ENCODE measurements around the gene GNAQ. TPM values are rescaled to one million over a fixed set of nuclear protein-coding genes. Genes with fewer than 3 reads are reported as not detected.

Gene GNAQ
- total RNA-seq, 2 donors from 2014 or later, result 22.3 to 22.7 TPM

DNA sequence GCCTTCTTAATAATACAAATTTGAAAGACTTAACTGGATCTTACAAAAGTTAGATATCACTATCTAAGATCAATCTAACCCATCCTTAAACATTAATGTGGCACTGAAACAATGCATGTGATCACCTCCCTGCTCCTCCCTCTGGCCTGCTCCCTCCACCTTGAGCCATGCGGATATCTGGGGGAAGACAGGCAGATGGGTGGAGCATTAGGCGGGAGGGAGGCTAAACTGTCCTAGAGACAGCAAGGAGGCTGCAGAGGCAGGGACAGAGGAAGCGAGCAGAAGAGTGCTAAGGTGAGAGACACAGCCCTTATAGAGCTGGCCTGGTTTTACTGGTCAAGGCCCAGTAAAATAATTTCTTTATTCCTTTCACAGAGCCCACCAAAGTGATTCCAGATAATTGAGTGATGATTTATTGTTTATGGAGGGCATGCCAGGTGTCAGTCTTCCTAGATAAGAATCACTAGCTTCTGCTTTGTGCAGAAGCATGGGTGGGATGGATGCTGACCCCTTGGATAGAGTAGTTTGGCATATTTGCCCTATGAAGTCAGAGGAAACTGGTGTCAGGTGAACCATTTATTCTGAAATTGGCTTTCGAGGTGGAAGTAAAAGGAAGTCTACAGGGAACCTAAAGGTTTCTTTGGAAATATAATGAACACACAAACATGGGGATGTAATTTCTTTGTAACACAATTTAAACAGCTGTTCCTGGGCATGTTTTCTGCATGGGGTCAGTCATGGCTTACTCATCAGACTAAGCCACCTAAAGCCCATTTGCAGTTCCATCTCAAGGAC lies 188.3 kb downstream of the GNAQ start:
- no peak overlapping the region for H3K27ac Mint-ChIP-seq
- peaks cover 24% of the 10 kb centered on the region for H3K4me1 Mint-ChIP-seq (ENCODE audit: low read depth)
- DNase-seq, result no peak
- ATAC-seq (replicated peaks in 1 of 2), result no peak
- no peak overlapping the region for H3K4me3 Mint-ChIP-seq
- H3K36me3 Mint-ChIP-seq (ENCODE audit: insufficient read depth in 2 of 2), result no peaks in the 10 kb centered on the region
- no peaks in the 10 kb centered on the region for H3K9me3 Mint-ChIP-seq
- no peaks in the 10 kb centered on the region for H3K27me3 Mint-ChIP-seq (ENCODE audit: low read depth)

DNA sequence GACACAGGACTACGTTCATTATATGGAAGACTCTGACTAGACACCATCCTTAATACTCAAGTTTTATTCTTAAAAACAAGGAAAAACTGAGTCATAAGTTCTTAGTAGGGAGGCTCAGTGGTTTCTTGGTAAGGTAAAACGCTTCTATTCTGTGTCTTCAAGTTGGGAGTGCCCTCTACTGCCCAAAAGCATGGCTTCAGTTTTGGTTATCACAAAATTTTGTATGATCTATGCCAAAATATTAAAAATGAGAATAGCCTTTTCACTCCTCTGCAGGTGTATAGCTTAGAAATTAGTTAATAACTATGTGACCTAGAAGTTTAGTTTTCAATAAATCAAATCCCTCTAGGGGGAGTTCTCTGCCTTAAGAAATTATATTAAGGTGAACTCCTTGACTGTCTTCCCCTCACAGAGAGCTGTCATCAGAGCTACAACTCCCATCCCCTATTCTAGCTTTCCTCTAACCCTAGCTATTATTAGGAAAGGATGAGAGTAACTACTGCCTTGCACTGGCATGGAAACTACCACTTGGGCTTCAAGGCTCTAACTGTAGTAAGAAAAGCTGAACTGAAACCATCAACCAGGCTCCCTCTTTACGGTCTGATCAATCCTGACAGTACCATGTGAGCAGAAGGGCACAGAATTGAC lies 189.7 kb downstream of the GNAQ start:
- Mint-ChIP-seq H3K4me3 (no peak overlapping the region), H3K36me3 (ENCODE audit: insufficient read depth in 2 of 2) (no peaks in the 10 kb centered on the region), H3K9me3 (no peaks in the 10 kb centered on the region), H3K27ac (peak overlapping the region; percentile 42), H3K27me3 (ENCODE audit: low read depth) (no peaks in the 10 kb centered on the region), H3K4me1 (ENCODE audit: low read depth) (peaks cover 19% of the 10 kb centered on the region)
- DNase-seq (no peak), ATAC-seq (replicated peaks in 1 of 2) (peak; percentile 45 to 56)

DNA sequence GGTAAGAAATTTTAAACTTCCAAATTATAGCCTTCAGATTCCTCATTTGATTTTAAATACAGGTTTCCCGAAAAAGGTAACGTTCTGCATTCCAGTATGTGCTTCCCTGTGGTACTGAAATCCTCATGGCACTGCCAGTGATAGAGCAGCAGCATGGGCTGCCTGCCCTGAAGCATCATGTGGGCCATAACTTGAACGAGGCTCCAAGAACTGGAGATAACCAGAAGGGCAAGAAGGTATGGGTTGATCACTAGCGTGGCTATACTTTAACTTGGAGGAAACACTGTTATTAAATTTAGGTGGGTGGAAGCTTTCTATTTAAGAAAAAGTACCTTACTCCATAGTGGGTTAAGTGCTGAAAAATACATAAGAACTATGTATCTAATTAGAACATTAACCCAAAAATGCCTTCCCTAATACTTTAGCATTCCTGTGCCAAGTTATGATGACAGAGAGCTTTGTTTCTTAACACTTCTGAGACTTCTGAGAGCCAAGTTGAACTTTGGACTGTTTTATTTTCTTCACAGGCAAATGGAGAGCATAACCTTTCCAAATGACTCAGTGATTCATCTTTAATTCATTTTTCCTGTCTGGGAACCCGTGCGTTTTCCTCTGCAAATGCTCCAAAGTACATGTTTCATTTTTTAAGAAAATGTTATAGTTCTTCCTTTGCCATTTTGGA lies 192.0 kb downstream of the GNAQ start:
- Mint-ChIP-seq H3K4me1 (ENCODE audit: low read depth) (peaks cover 26% of the 10 kb centered on the region), H3K9me3 (no peaks in the 10 kb centered on the region), H3K4me3 (no peak overlapping the region), H3K27me3 (ENCODE audit: low read depth) (no peaks in the 10 kb centered on the region), H3K36me3 (ENCODE audit: insufficient read depth in 2 of 2) (no peaks in the 10 kb centered on the region), H3K27ac (no peak overlapping the region)
- ATAC-seq (replicated peaks in 1 of 2) (no peak), DNase-seq (no peak)

DNA sequence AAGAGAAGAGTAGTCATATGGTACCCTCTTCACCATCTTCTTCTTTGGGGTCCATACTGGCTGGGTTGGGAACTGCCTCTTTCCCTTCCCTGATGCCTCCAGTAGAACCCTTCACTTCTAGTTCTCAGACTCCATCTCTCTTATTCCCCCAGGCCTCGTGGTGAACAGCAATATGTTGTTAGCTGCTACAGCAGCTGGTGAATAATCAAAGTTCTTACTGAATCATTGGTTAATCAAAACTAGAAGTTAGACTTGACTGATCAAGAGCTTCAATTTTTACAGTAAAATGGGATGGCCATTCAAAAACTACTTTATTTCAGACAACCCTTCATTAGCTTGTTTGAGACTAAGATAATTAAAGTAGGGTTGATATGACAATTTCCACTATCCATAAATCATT lies 192.6 kb downstream of the GNAQ start:
- Mint-ChIP-seq H3K4me1 (ENCODE audit: low read depth) (peaks cover 26% of the 10 kb centered on the region), H3K27me3 (ENCODE audit: low read depth) (no peaks in the 10 kb centered on the region), H3K36me3 (ENCODE audit: insufficient read depth in 2 of 2) (no peaks in the 10 kb centered on the region), H3K4me3 (no peak overlapping the region), H3K27ac (no peak overlapping the region), H3K9me3 (no peaks in the 10 kb centered on the region)
- DNase-seq, result no peak
- no peak for ATAC-seq (replicated peaks in 1 of 2)

DNA sequence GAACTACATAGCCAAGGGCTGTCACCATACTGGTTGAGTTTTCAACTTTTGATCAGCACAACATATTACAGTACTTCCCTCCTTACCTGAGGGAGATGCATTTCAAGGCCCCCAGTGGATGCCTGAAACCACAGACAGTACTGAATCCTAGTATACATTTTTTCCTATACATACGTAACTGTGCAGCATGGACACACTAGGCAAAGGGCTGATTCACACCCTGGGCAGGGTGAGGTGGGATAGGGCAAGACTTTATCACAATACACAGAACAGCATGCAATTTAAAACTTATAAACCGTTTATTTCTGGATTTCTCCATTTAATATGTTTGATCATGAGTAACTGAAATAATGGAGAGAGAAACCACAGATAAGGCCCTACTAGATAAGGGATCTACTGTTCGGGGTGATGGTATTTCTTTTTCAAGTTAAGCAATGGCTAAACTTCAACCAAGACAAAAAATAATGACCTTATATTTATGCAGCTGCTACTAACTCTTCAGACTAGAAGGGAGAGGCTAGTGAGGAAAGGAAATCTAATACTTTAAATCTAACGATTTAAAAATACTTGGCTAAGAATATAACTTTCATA lies 196.6 kb downstream of the GNAQ start:
- Mint-ChIP-seq H3K27me3 (ENCODE audit: low read depth) (no peaks in the 10 kb centered on the region), H3K4me1 (ENCODE audit: low read depth) (peaks cover 13% of the 10 kb centered on the region), H3K36me3 (ENCODE audit: insufficient read depth in 2 of 2) (no peaks in the 10 kb centered on the region), H3K27ac (no peak overlapping the region), H3K9me3 (no peaks in the 10 kb centered on the region), H3K4me3 (no peak overlapping the region)
- no peak for DNase-seq
- no peak for ATAC-seq (replicated peaks in 1 of 2)

DNA sequence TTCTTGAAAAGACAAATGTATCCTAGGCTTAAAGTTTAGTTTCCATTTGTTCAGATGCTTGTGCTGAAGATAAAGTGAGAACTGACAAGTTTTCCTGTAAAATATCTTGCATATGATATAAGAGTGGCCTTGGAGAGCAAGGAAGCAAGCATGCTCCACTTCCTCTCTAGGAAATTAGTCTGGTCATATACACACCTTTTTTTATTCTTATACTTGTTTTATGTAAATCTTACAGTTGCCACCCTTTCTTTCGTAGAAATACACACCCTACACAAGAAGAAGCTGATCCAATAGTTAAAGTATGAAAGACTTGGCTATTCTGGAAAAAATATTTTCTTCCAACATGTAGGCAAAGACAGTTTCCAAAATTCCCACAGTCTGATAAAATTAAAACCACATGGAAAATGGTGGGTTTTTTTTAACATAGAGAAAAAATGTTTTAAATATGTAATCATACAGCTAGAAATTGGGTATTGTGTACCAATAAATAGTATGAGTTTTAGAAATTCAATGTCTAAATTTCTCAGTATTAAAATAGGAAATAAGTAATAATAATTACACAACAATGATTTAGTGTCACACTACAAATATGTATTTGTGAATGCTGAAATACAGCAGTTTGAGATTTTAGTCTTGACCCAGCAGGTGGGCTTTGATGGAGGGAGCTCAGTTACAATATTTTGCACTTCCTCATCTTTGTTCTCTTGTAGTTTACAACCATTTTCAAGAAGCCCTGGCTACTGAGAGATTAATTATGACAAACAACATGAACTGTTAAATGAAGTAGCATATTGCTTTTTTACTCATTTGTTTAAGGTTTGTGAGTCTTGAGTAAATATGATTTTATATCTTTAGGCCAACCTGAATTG lies 197.8 kb downstream of the GNAQ start:
- H3K36me3 Mint-ChIP-seq (ENCODE audit: insufficient read depth in 2 of 2), result no peaks in the 10 kb centered on the region
- H3K27me3 Mint-ChIP-seq (ENCODE audit: low read depth), result no peaks in the 10 kb centered on the region
- H3K4me3 Mint-ChIP-seq, result no peak overlapping the region
- DNase-seq (no peak), ATAC-seq (replicated peaks in 1 of 2) (no peak)
- H3K4me1 Mint-ChIP-seq (ENCODE audit: low read depth), result peaks cover 13% of the 10 kb centered on the region
- no peaks in the 10 kb centered on the region for H3K9me3 Mint-ChIP-seq
- no peak overlapping the region for H3K27ac Mint-ChIP-seq

DNA sequence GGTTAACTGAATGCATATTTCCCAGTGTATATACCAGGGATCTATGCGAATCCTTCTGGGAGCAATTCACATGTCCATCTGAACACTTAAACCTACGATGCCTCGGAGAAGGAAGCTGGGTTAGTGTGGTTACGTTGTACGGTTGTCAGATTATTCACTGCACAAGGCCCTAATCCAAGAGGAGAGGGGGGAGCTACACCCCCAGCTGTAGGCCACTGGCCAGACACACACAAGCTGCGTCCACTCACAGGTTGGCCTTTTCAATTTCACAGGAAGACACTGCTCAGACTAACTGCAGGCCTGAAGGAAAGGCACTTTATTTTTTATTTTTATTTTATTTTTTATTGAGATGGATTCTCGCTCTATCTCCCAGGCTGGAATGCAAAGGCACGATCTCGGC lies 199.0 kb downstream of the GNAQ start:
- Mint-ChIP-seq H3K4me1 (ENCODE audit: low read depth) (peaks cover 20% of the 10 kb centered on the region), H3K27me3 (ENCODE audit: low read depth) (no peaks in the 10 kb centered on the region), H3K27ac (no peak overlapping the region), H3K9me3 (no peaks in the 10 kb centered on the region), H3K36me3 (ENCODE audit: insufficient read depth in 2 of 2) (no peaks in the 10 kb centered on the region), H3K4me3 (no peak overlapping the region)
- DNase-seq, result no peak
- ATAC-seq (replicated peaks in 1 of 2), result no peak

DNA sequence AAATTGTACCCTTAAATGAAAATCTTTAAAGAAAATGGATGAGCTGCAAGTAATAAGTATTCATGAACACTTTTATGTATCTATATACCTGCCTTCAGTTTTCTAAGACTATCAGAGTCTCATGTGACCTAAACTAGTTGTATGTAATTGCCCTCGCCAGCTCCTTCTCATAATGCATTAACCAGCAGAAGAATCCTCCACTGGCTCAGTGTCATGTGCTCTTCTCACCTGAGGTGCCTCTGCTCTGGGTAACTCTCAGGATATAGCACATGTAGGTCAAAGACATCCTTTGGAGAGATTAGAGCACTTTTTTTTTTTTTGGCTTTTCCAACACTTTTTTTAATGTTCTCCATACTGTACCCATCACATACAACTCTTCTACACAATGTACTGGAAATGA lies 199.8 kb downstream of the GNAQ start:
- Mint-ChIP-seq H3K27ac (no peak overlapping the region), H3K36me3 (ENCODE audit: insufficient read depth in 2 of 2) (no peaks in the 10 kb centered on the region), H3K4me1 (ENCODE audit: low read depth) (peaks cover 29% of the 10 kb centered on the region), H3K4me3 (no peak overlapping the region), H3K27me3 (ENCODE audit: low read depth) (no peaks in the 10 kb centered on the region), H3K9me3 (no peaks in the 10 kb centered on the region)
- DNase-seq (no peak), ATAC-seq (replicated peaks in 1 of 2) (no peak)

DNA sequence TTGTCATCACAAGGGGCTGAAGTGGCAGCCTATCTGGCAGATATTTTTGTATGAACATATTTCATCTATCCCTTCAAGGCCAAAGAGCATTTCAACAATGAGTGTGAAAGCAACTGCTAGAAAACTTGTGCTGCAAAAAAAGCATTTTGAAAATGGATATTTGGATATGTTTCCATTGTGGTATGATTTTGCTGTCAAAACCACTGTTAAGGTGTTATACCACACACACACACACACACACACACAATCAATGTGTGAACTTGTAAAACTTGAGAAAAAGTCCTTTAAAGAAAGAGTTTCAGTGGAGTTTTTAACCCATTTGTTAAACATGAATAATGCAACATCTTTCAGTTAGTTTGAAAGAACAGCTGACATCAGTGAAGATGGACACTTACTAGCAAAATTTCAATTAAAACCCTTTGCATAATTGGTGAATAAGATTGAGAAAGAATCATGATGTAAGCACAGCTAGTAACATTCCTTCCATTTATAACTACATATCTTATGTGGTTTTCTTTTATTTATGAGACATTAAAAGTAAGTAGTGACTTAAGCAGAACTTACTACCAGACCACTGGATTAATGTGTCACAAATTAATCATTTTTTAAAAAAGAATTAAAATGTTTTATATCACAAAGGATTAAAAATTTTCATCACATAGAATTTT lies 200.9 kb downstream of the GNAQ start:
- H3K27me3 Mint-ChIP-seq (ENCODE audit: low read depth), result no peaks in the 10 kb centered on the region
- H3K9me3 Mint-ChIP-seq, result no peaks in the 10 kb centered on the region
- H3K27ac Mint-ChIP-seq, result no peak overlapping the region
- no peak overlapping the region for H3K4me3 Mint-ChIP-seq
- DNase-seq (no peak), ATAC-seq (replicated peaks in 1 of 2) (no peak)
- H3K36me3 Mint-ChIP-seq (ENCODE audit: insufficient read depth in 2 of 2), result no peaks in the 10 kb centered on the region
- H3K4me1 Mint-ChIP-seq (ENCODE audit: low read depth), result peaks cover 30% of the 10 kb centered on the region

DNA sequence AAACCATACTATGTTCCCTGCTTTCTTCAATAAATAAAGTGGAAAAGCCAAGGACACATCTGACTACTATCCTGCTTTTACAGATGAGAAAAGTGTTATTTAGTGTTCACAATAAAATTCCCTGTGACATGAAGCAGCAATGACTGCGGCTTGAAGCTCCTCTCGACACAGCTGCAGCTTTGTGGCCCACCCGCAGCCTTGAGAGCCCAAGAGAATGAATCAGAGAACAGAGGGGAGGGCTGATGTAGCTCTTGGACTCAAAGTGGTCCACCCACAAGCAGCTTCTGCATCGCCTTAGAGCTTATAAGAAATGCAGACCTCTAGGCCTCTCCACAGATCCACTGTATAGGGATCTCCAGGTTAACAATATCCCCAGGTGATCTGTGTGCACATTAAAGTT lies 202.2 kb downstream of the GNAQ start:
- H3K4me1 Mint-ChIP-seq (ENCODE audit: low read depth), result peaks cover 22% of the 10 kb centered on the region
- H3K9me3 Mint-ChIP-seq, result no peaks in the 10 kb centered on the region
- ATAC-seq (replicated peaks in 1 of 2) (no peak), DNase-seq (no peak)
- no peaks in the 10 kb centered on the region for H3K27me3 Mint-ChIP-seq (ENCODE audit: low read depth)
- H3K4me3 Mint-ChIP-seq, result no peak overlapping the region
- H3K36me3 Mint-ChIP-seq (ENCODE audit: insufficient read depth in 2 of 2), result no peaks in the 10 kb centered on the region
- H3K27ac Mint-ChIP-seq, result no peak overlapping the region

DNA sequence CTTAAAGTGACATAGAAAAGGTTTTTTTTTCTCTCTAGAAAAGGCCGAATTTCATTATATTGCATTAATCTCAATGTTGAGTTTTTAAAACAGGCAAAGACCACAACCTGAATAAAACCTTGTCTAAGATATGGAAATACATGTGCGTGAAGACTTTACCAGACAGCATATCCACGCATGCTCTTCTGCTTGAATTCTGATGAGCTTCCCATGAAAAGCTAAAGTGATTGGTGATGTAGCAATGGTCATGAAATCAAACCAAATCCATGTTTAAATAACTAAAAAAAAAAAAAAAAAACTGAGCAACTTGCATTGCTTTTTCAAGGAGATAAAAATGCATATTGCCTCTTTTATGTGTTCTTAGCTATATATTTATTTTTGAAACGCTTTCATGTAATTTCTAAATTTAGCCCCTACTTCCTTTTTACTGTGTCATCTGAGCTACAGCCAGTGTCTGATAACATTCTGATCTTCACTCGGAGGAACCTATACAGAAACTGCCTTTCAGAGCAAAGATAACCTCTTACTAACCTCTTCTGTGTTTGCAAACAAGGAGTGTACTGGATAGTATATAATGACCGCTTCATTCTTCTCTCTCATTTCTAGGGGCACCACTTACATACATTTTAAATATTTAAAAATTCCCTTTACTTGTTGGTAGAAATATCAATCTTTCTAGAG lies 204.4 kb downstream of the GNAQ start:
- Mint-ChIP-seq H3K4me3 (peak overlapping the region in 1 of 2 donors; percentile 36), H3K9me3 (no peaks in the 10 kb centered on the region), H3K27ac (no peak overlapping the region), H3K36me3 (ENCODE audit: insufficient read depth in 2 of 2) (no peaks in the 10 kb centered on the region), H3K27me3 (ENCODE audit: low read depth) (no peaks in the 10 kb centered on the region), H3K4me1 (ENCODE audit: low read depth) (peaks cover 22% of the 10 kb centered on the region)
- ATAC-seq (replicated peaks in 1 of 2), result no peak
- no peak for DNase-seq

DNA sequence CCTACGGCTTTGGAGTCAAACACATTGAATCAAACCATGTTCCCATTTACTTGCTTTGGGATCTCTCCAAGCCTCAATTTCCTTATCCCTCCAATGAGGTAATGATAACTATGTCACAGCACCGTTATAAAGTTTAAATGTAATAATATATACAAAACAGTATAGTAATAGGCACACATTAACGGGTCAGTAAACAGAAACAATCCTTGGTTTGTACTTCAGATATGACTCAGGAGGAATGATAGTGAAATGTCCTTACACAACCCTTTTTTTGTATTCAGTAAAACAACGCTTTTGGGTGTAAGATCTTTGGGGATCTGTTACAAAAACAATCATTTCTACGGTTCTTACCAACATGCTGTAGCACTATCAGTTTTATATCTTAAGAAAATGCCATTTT lies 205.0 kb downstream of the GNAQ start:
- no peak overlapping the region for H3K27ac Mint-ChIP-seq
- no peak overlapping the region for H3K4me3 Mint-ChIP-seq
- H3K36me3 Mint-ChIP-seq (ENCODE audit: insufficient read depth in 2 of 2), result no peaks in the 10 kb centered on the region
- H3K4me1 Mint-ChIP-seq (ENCODE audit: low read depth), result peaks cover 18% of the 10 kb centered on the region
- DNase-seq (no peak), ATAC-seq (replicated peaks in 1 of 2) (no peak)
- no peaks in the 10 kb centered on the region for H3K9me3 Mint-ChIP-seq
- H3K27me3 Mint-ChIP-seq (ENCODE audit: low read depth), result no peaks in the 10 kb centered on the region

Measured in activated T-cell treated with anti-CD3 and anti-CD28 coated beads, Interleukin-2, amount 50 U/mL, for 72 hours (primary cell).